GM13976 (cell line): ENCODE measurements around the gene QRSL1.

ENCODE experiments used
- DNase-seq: peaks from one replicate; pipeline ENCODE4 v3.0.0; 2012; ENCODE audit warnings: low spot score
- CTCF ChIP-seq: IDR thresholded peaks from 2 replicates; pipeline ENCODE4 v1.5.1; 2012; ENCODE audit warnings: borderline replicate concordance, mild to moderate bottlenecking; ENCODE audit not compliant: insufficient read depth; ENCODE audit errors: extremely low read depth, missing control alignments, control extremely low read depth
- in situ Hi-C: fragments of 300-500 bp; cut with MboI; formaldehyde crosslinking; loops from one replicate; pipeline ENCODE4 v1.12.0; 2022; ENCODE audit warnings: low sequenced_read_pairs, mixed read lengths, inconsistent platforms; ENCODE audit not compliant: unreplicated experiment

QRSL1 gene

GRCh38 chr6:106631346-106631745, 2.0 kb downstream of the QRSL1 start:
- no peak for DNase-seq
- TF ChIP-seq CTCF: no peak
- in situ Hi-C loops: no loop called here

GRCh38 chr6:106634565-106634964, 5.2 kb downstream of the QRSL1 start:
- TF ChIP-seq CTCF: no peak
- no peak for DNase-seq
- in situ Hi-C loops: no loop called here

- DNase-seq: no peak
- in situ Hi-C loops: no loop called here
- no peak for TF ChIP-seq CTCF
Observed at GRCh38 chr6:106637051-106637716, 7.8 kb downstream of the QRSL1 start.

GRCh38 chr6:106637717-106638341, 8.5 kb downstream of the QRSL1 start:
- peak; percentile 54 for DNase-seq
- in situ Hi-C loops: no loop called here
- TF ChIP-seq CTCF: no peak

GRCh38 chr6:106639812-106640211, 10.4 kb downstream of the QRSL1 start:
- DNase-seq: no peak
- in situ Hi-C loops: no loop called here
- TF ChIP-seq CTCF: no peak

GRCh38 chr6:106642476-106642875, 13.1 kb downstream of the QRSL1 start:
- in situ Hi-C loops: no loop called here
- no peak for TF ChIP-seq CTCF

More at GRCh38 chr6:106642476-106642875, 13.1 kb downstream of the QRSL1 start:
- no peak for DNase-seq
